H1 (cell line): ENCODE data around the gene SRD5A3. TPM values are rescaled to one million over a fixed set of nuclear protein-coding genes. Genes with fewer than 3 reads are reported as not detected.
A peak's percentile ranks its signal among the peaks of the same experiment; 100 is the strongest.

Experiments used
- CTCF ChIA-PET: fragments of 300-600 bp; sonication (Branson Sonifier 250); formaldehyde crosslinking; loops from one replicate; lab custom pipeline; 2021; ENCODE audit not compliant: partially characterized antibody; lab: Charles Lee
- POLR2A ChIA-PET: fragments of 300-600 bp; sonication (Branson Sonifier 250); formaldehyde crosslinking; loops from one replicate; lab custom pipeline; 2021; ENCODE audit warnings: inconsistent platforms; ENCODE audit not compliant: partially characterized antibody; lab: Charles Lee
- DNase-seq, 2 experiments: peaks; one replicate each; pipeline versions ENCODE4 v3.0.0 to v3.0.0-alpha.2; 2010 to 2022; ENCODE audit warnings: low spot score in 2 of 2, low read depth in 1 of 2, mixed read lengths in 1 of 2
- FAIRE-seq: peaks from 2 replicates; lab custom pipeline; 2011; peaks lifted over from hg19 to GRCh38; lab: Jason Lieb, UNC
- H2AFZ ChIP-seq: 2 replicates; pipeline ENCODE4 v1.8.1; 2012; ENCODE audit warnings: low read length, inconsistent platforms
- H2AK5ac ChIP-seq: 2 replicates; pipeline ENCODE4 v1.6.1; 2013; ENCODE audit warnings: low read depth, low read length
- H2BK120ac ChIP-seq: replicated peaks from 2 replicates; pipeline ENCODE3; 2013; ENCODE audit warnings: low read depth, low read length, inconsistent platforms
- H2BK12ac ChIP-seq: 2 replicates; pipeline ENCODE4 v1.6.1; 2013; ENCODE audit warnings: low read depth, low read length
- H2BK15ac ChIP-seq: 2 replicates; pipeline ENCODE4 v1.6.1; 2013; ENCODE audit warnings: low read length
- H2BK20ac ChIP-seq: 2 replicates; pipeline ENCODE4 v1.6.1; 2013; ENCODE audit warnings: low read length
- H2BK5ac ChIP-seq: 2 replicates; pipeline ENCODE4 v1.6.1; 2013; ENCODE audit warnings: low read depth, low read length
- H3K14ac ChIP-seq: 2 replicates; pipeline ENCODE4 v1.6.1; 2013; ENCODE audit warnings: inconsistent platforms; ENCODE audit not compliant: insufficient read length
- H3K18ac ChIP-seq: 2 replicates; pipeline ENCODE4 v1.6.1; 2013; ENCODE audit warnings: low read length; ENCODE audit errors: extremely low read depth
- H3K23ac ChIP-seq: 2 replicates; pipeline ENCODE4 v1.6.1; 2013; ENCODE audit warnings: inconsistent platforms; ENCODE audit not compliant: insufficient read length
- H3K23me2 ChIP-seq: 2 replicates; pipeline ENCODE4 v1.6.1; 2013; ENCODE audit warnings: low read depth, low read length
- H3K27ac ChIP-seq: 2 replicates; pipeline ENCODE4 v1.6.1; 2011; ENCODE audit warnings: low read depth, low read length, inconsistent platforms
- H3K27me3 ChIP-seq, 4 experiments: replicated peaks in 1 of 4; 1 replicate in 1 of 4; 2 replicates in 3 of 4; pipeline versions ENCODE4 v1.6.1 to v1.8.1; 2011 to 2013; ENCODE audit warnings: low read length in 3 of 4, mild to moderate bottlenecking in 3 of 4, inconsistent platforms in 2 of 4, mixed read lengths in 2 of 4, moderate library complexity in 1 of 4; ENCODE audit not compliant: control insufficient read depth in 3 of 4, insufficient read depth in 3 of 4; ENCODE audit errors: extremely low read depth in 1 of 4
- H3K36me3 ChIP-seq, 4 experiments: 2 replicates each; pipeline versions ENCODE4 v1.6.1 to v1.8.1; 2011 to 2013; ENCODE audit warnings: mild to moderate bottlenecking in 4 of 4, low read length in 3 of 4, moderate library complexity in 2 of 4, control low read depth in 1 of 4, inconsistent platforms in 1 of 4; ENCODE audit not compliant: insufficient read depth in 4 of 4, control insufficient read depth in 2 of 4
- H3K4ac ChIP-seq: replicated peaks from 2 replicates; pipeline ENCODE3; 2013; ENCODE audit warnings: low read length, low read depth, mixed read lengths, inconsistent platforms; ENCODE audit not compliant: insufficient read length
- H3K4me1 ChIP-seq, 4 experiments: replicated peaks in 1 of 4; 1 replicate in 1 of 4; 2 replicates in 3 of 4; pipeline versions ENCODE4 v1.6.1 to v1.8.1; 2011 to 2013; ENCODE audit warnings: low read length in 3 of 4, inconsistent platforms in 2 of 4, mixed read lengths in 1 of 4; ENCODE audit not compliant: insufficient read depth in 4 of 4, control insufficient read depth in 3 of 4
- H3K4me2 ChIP-seq, 2 experiments: 2 replicates each; pipeline versions ENCODE4 v1.6.1 to v1.8.1; 2011 to 2013; ENCODE audit warnings: low read depth in 2 of 2, low read length in 2 of 2, control low read depth in 1 of 2, inconsistent platforms in 1 of 2, mild to moderate bottlenecking in 1 of 2; ENCODE audit not compliant: insufficient read depth in 1 of 2
- H3K4me3 ChIP-seq, 4 experiments: fragments of 200-600, 300-600 bp in 1 of 4; sonication (generic), shearing (Covaris generic), sonication (Bioruptor Twin) in 1 of 4; 2 replicates each; pipeline versions ENCODE4 v1.5.1 to v1.8.1; 2011 to 2016; ENCODE audit warnings: low read length in 4 of 4, low read depth in 3 of 4, control low read depth in 2 of 4, inconsistent platforms in 2 of 4, mild to moderate bottlenecking in 2 of 4, mixed read lengths in 1 of 4, moderate library complexity in 1 of 4; ENCODE audit not compliant: insufficient read depth in 2 of 4; ENCODE audit errors: extremely low read depth in 1 of 4
- H3K56ac ChIP-seq: replicated peaks from 2 replicates; pipeline ENCODE3; 2013; ENCODE audit warnings: low read depth, mild to moderate bottlenecking, mixed read lengths, low read length, inconsistent platforms; ENCODE audit not compliant: insufficient read length
- H3K79me1 ChIP-seq: 2 replicates; pipeline ENCODE4 v1.6.1; 2013; ENCODE audit warnings: low read depth, low read length, control low read depth
- H3K79me2 ChIP-seq, 2 experiments: 2 replicates each; pipeline versions ENCODE4 v1.6.1 to v1.8.1; 2012 to 2013; ENCODE audit warnings: low read length in 2 of 2, mild to moderate bottlenecking in 2 of 2, inconsistent platforms in 1 of 2; ENCODE audit not compliant: insufficient read depth in 2 of 2, control insufficient read depth in 1 of 2
- H3K9ac ChIP-seq, 4 experiments: replicated peaks in 1 of 4; 1 replicate in 1 of 4; 2 replicates in 3 of 4; pipeline versions ENCODE4 v1.6.1 to v1.8.1; 2011 to 2013; ENCODE audit warnings: low read depth in 3 of 4, low read length in 3 of 4, control low read depth in 2 of 4, mild to moderate bottlenecking in 2 of 4, moderate library complexity in 2 of 4, inconsistent platforms in 1 of 4; ENCODE audit errors: extremely low read depth in 1 of 4
- H3K9me3 ChIP-seq, 2 experiments: 2 replicates each; pipeline versions ENCODE4 v1.6.1 to v1.8.1; 2012 to 2013; ENCODE audit warnings: mild to moderate bottlenecking in 2 of 2, moderate library complexity in 2 of 2, control low read depth in 1 of 2, inconsistent platforms in 1 of 2, low read depth in 1 of 2, low read length in 1 of 2, mixed read lengths in 1 of 2; ENCODE audit not compliant: insufficient read depth in 2 of 2
- H4K20me1 ChIP-seq, 2 experiments: replicated peaks in 1 of 2; 2 replicates each; pipeline versions ENCODE3 to v1.8.1; 2011 to 2013; ENCODE audit warnings: inconsistent platforms in 2 of 2, low read length in 2 of 2, mild to moderate bottlenecking in 1 of 2; ENCODE audit not compliant: insufficient read depth in 2 of 2, control insufficient read depth in 1 of 2
- H4K5ac ChIP-seq: 2 replicates; pipeline ENCODE4 v1.6.1; 2013; ENCODE audit warnings: low read length, low read depth, mixed read lengths, inconsistent platforms; ENCODE audit not compliant: insufficient read length
- H4K8ac ChIP-seq: 2 replicates; pipeline ENCODE4 v1.8.0; 2013; ENCODE audit warnings: mild to moderate bottlenecking, moderate library complexity, low read length, inconsistent platforms; ENCODE audit not compliant: insufficient read depth; ENCODE audit errors: extremely low read depth
- H4K91ac ChIP-seq: replicated peaks from 2 replicates; pipeline ENCODE3; 2013; ENCODE audit warnings: low read length, mixed read lengths, inconsistent platforms; ENCODE audit not compliant: insufficient read length
- EZH2 ChIP-seq: fragments of 200-600 bp; sonication (generic); IDR thresholded peaks from 2 replicates; pipeline ENCODE4 v1.7.1; 2012; ENCODE audit warnings: low read depth, mild to moderate bottlenecking, moderate library complexity, low read length, inconsistent platforms; ENCODE audit not compliant: severe bottlenecking
- NANOG ChIP-seq: IDR thresholded peaks from 2 replicates; pipeline ENCODE4 v1.6.1; 2011; ENCODE audit warnings: low read length, low read depth, mild to moderate bottlenecking, inconsistent platforms; ENCODE audit not compliant: insufficient read depth, poor library complexity, severe bottlenecking
- TAF7 ChIP-seq: optimal IDR thresholded peaks from 2 replicates; pipeline ENCODE3; 2011; ENCODE audit warnings: low read depth, mild to moderate bottlenecking, inconsistent platforms, low read length, moderate library complexity, borderline replicate concordance
- TEAD4 ChIP-seq: IDR thresholded peaks from 2 replicates; pipeline ENCODE4 v1.6.1; 2012; ENCODE audit warnings: low read depth, low read length, inconsistent platforms, mixed read lengths
- YY1 ChIP-seq: IDR thresholded peaks from 2 replicates; pipeline ENCODE4 v1.6.1; 2011; ENCODE audit warnings: low read depth, mild to moderate bottlenecking, low read length
- WGBS, 2 experiments: shearing (Covaris generic) in 1 of 2; methylation state at CpG; one replicate each; pipeline versions ENCODE4 v1.1.6 to v1.1.7; 2013 to 2015; ENCODE audit warnings: low lambda C conversion rate in 2 of 2, mixed read lengths in 2 of 2, inconsistent platforms in 1 of 2, low coverage in 1 of 2, missing lambda C conversion rate in 1 of 2; ENCODE audit not compliant: insufficient replicate concordance in 2 of 2, insufficient coverage in 1 of 2, insufficient read length in 1 of 2; ENCODE audit errors: extremely low coverage in 1 of 2, missing lambda C conversion rate in 1 of 2; 5-methylcytosine and 5-hydroxymethylcytosine counted together
- polyA plus RNA-seq, 7 experiments: library from polyadenylated mRNA; depleted of rRNA in 3 of 7; stranded (reverse) in 5 of 7; unstranded in 2 of 7; fragments of >200 nt in 5 of 7; fragments of 200-250 nt in 2 of 7; gene quantifications; 1 replicate in 5 of 7; 2 replicates in 1 of 7; 4 replicates in 1 of 7; pipeline versions ENCODE4 v1.2.1 to v1.2.3, GENCODE V29; 2011 to 2013; ENCODE audit warnings: missing spikeins in 2 of 7, mixed read lengths in 2 of 7
- total RNA-seq: library from RNA; stranded (reverse); fragmentation: NEBNext Ultra II Directional; extraction: Animal tissue kit (Norgen Biotek cat#: 25700); gene quantifications from 2 replicates; pipeline ENCODE4 v1.2.1, GENCODE V29; 2021

SRD5A3 gene
- total and polyA plus RNA-seq, 2 of the 8 experiments (the other 6 are each of a cell fraction or from before 2014, with no cell fraction given), result 19.6 to 34.6 TPM

- ChIA-PET POLR2A (interaction anchor here (0.6 to 2.1 kb wide), 6 partner anchors 12 to 188 kb away, joined by 3 to 15 read pairs (median 4); partner anchors contain the start of genes SRD5A3 and TMEM165), CTCF (interaction anchor here (1.3 to 3.0 kb wide), 4 partner anchors 10 to 19 kb away, joined by 4 to 15 read pairs (median 6); partner anchors contain the start of gene SRD5A3)
- Histone ChIP-seq H3K9ac (no peak overlapping the region), H2AFZ (peak overlapping the region; percentile 2; the same call in 1 of the 2 replicates), H3K4me1 (peaks cover 6 to 20% (median 11%) of the 10 kb centered on the region in 4 experiments; a peak in 6 of 7 replicates), H3K27ac (0 out of 2 replicates have a peak overlapping the region, but pooled peaks have one; percentile 40), H2BK20ac (peak overlapping the region; percentile 80; the same call in 1 of the 2 replicates), H3K4me2 (peak overlapping the region; percentile 24 to 35; a peak in 3 of 4 replicates), H2AK5ac (no peak overlapping the region), H3K23me2 (0 out of 2 replicates have a peak, but pooled peaks cover 3% of the 10 kb centered on the region), H3K56ac (no peak overlapping the region), H4K5ac (peak overlapping the region; percentile 32), H3K9me3 (no peaks in the 10 kb centered on the region), H3K36me3 (peaks cover 0 to 2% (median 0%) of the 10 kb centered on the region in 4 experiments; a peak in 1 of 8 replicates), H4K20me1 (no peaks in the 10 kb centered on the region), H3K27me3 (no peaks in the 10 kb centered on the region), H2BK5ac (peak overlapping the region; percentile 17; the same call in 1 of the 2 replicates), H4K8ac (no peak overlapping the region), H3K79me1 (no peaks in the 10 kb centered on the region), H3K18ac (no peak overlapping the region; the same call in 1 of the 2 replicates), H2BK15ac (no peak overlapping the region), H3K79me2 (no peaks in the 10 kb centered on the region), H3K4me3 (peak overlapping the region in 1 of 4 experiments; percentile 15; a peak in 1 of 8 replicates), H2BK120ac (no peak overlapping the region), H2BK12ac (peak overlapping the region; percentile 32; the same call in 1 of the 2 replicates), H3K4ac (no peak overlapping the region), H3K14ac (no peak overlapping the region), H3K23ac (no peak overlapping the region), H4K91ac (peak overlapping the region; percentile 17)
- TF ChIP-seq NANOG (peak; percentile 3), EZH2 (no peak), YY1 (peak; percentile 72; the same call in 1 of the 2 replicates), TAF7 (no peak), TEAD4 (no peak)
- peak; percentile 48 for FAIRE-seq
- DNase-seq, result no peak
- 74% methylated on average over 9 of the region's 9 CpGs; no CpG with 5 or more reads in 1 of the 2 experiments for WGBS, 2 experiments
Measured at GRCh38 chr4:55364691-55365344, 18.8 kb downstream of the SRD5A3 start.
